K562 (cell line): ENCODE data around the gene FMO1. TPM values are rescaled to one million over a fixed set of nuclear protein-coding genes. Genes with fewer than 3 reads are reported as not detected.

Experiments
- ATAC-seq: fragments of 200-7000 bp; cut with Tn5 transposase; 3 replicates; pipeline ENCODE4 v1.9.1; 2020; ENCODE audit warnings: moderate library complexity
- BruUV-seq: library from RNA; stranded (reverse); fragments of 400-500 nt; replicated peaks from 2 replicates; lab custom pipeline; 2021; lab: Mats Ljungman, UMichigan
- CTCF ChIA-PET: fragments of 300-600 bp; formaldehyde crosslinking; extraction: SDS; loops from one replicate; lab custom pipeline; 2021; ENCODE audit warnings: low intra/inter-chr PET ratio; lab: Yijun Ruan, JAX
- POLR2A ChIA-PET: fragments of 300-600, 350-650 bp; sonication (Branson Sonifier 250); formaldehyde crosslinking; extraction: SDS; loops from one replicate; lab custom pipeline; 2021; ENCODE audit warnings: antibody characterized with exemption, inconsistent platforms; lab: Yijun Ruan, JAX
- DNase-seq, 4 experiments: peaks; one replicate each; pipeline versions ENCODE4 v3.0.0 to v3.0.0-alpha.2; 2011 to 2018; ENCODE audit warnings: low spot score in 3 of 4, mixed read lengths in 3 of 4; ENCODE audit errors: extremely low read depth in 1 of 4
- FAIRE-seq: peaks from 2 replicates; lab custom pipeline; 2011; peaks lifted over from hg19 to GRCh38; lab: Jason Lieb, UNC
- H2AFZ ChIP-seq: 2 replicates; pipeline ENCODE4 v1.6.0; 2011; ENCODE audit warnings: low read depth, low read length, control low read depth, inconsistent platforms
- H3K27ac ChIP-seq: fragments of 200-600 bp; 3 replicates; pipeline ENCODE4 v1.8.0; 2011; ENCODE audit warnings: low read depth, mild to moderate bottlenecking, control low read depth, inconsistent platforms, low read length, moderate library complexity, mixed read lengths; ENCODE audit errors: extremely low read depth
- H3K27me3 ChIP-seq, 2 experiments: fragments of 300-600 bp in 1 of 2; 2 replicates in 1 of 2; 3 replicates in 1 of 2; pipeline versions ENCODE4 v1.6.0 to v1.8.0; 2011; ENCODE audit warnings: inconsistent platforms in 2 of 2, low read length in 2 of 2, mild to moderate bottlenecking in 1 of 2, mixed read lengths in 1 of 2, moderate library complexity in 1 of 2; ENCODE audit not compliant: control insufficient read depth in 2 of 2, insufficient read depth in 2 of 2
- H3K36me3 ChIP-seq: fragments of 300-600 bp; 3 replicates; pipeline ENCODE4 v1.8.0; 2011; ENCODE audit warnings: mild to moderate bottlenecking, low read length, inconsistent platforms; ENCODE audit not compliant: control insufficient read depth, insufficient read depth
- H3K4me1 ChIP-seq, 2 experiments: fragments of 200-600 bp in 1 of 2; replicated peaks in 1 of 2; 2 replicates in 1 of 2; 3 replicates in 1 of 2; pipeline versions ENCODE4 v1.5.1 to v1.8.0; 2011; ENCODE audit warnings: inconsistent platforms in 2 of 2, low read length in 2 of 2, mild to moderate bottlenecking in 1 of 2, mixed read lengths in 1 of 2, moderate library complexity in 1 of 2; ENCODE audit not compliant: control insufficient read depth in 2 of 2, insufficient read depth in 2 of 2
- H3K4me2 ChIP-seq: 2 replicates; pipeline ENCODE4 v1.6.1; 2011; ENCODE audit warnings: low read length, control low read depth, inconsistent platforms, mixed read lengths; ENCODE audit not compliant: insufficient read depth
- H3K4me3 ChIP-seq: fragments of 200-600 bp; sonication (generic), shearing (Covaris generic); 2 replicates; pipeline ENCODE4 v1.5.1; 2016; ENCODE audit warnings: control low read depth, inconsistent platforms
- H3K79me2 ChIP-seq: fragments of 200-600 bp; 3 replicates; pipeline ENCODE4 v1.8.0; 2011; ENCODE audit warnings: low read length, inconsistent platforms; ENCODE audit not compliant: control insufficient read depth, insufficient read depth
- H3K9ac ChIP-seq, 2 experiments: 2 replicates each; pipeline versions ENCODE4 v1.6.0 to v1.6.1; 2011; ENCODE audit warnings: low read depth in 2 of 2, low read length in 2 of 2, control low read depth in 1 of 2, inconsistent platforms in 1 of 2, mild to moderate bottlenecking in 1 of 2, mixed read lengths in 1 of 2; ENCODE audit not compliant: insufficient read depth in 1 of 2
- H3K9me1 ChIP-seq: one replicate; pipeline ENCODE4 v1.6.0; 2011; ENCODE audit warnings: inconsistent platforms, mild to moderate bottlenecking, low read length, moderate library complexity; ENCODE audit not compliant: control insufficient read depth, insufficient read depth
- H3K9me3 ChIP-seq: replicated peaks from 2 replicates; pipeline ENCODE4 v1.5.1; 2011; ENCODE audit warnings: low read depth, low read length, inconsistent platforms; ENCODE audit not compliant: control insufficient read depth, insufficient read depth
- H4K20me1 ChIP-seq: replicated peaks from 2 replicates; pipeline ENCODE4 v1.6.1; 2011; ENCODE audit warnings: low read length, inconsistent platforms, mixed read lengths; ENCODE audit not compliant: control insufficient read depth, insufficient read depth
- CHCHD3 ChIP-seq: fragments of 250-450 bp; sonication (Bioruptor Pico); IDR thresholded peaks from 2 replicates; pipeline ENCODE4 v2.1.2; 2022; ENCODE audit warnings: mild to moderate bottlenecking
- ETV6 ChIP-seq, 3 experiments: fragments of 150-350 bp in 1 of 3; sonication (generic) in 1 of 3; formaldehyde crosslinking in 1 of 3; IDR thresholded peaks; 2 replicates each; pipeline versions ENCODE4 v1.6.1 to v1.8.0; 2014 to 2022; ENCODE audit warnings: borderline replicate concordance in 2 of 3, low read depth in 2 of 3, antibody characterized with exemption in 1 of 3, low read length in 1 of 3, mild to moderate bottlenecking in 1 of 3, missing genetic modification reagents in 1 of 3
- FOS ChIP-seq: IDR thresholded peaks from 3 replicates; pipeline ENCODE4 v1.6.1; 2011; ENCODE audit not compliant: insufficient read length; ENCODE audit errors: extremely low read depth
- GTF2E2 ChIP-seq: fragments of 200-800 bp; sonication (Bioruptor generic); IDR thresholded peaks from 2 replicates; pipeline ENCODE4 v1.6.1; 2016; ENCODE audit warnings: missing genetic modification characterization, missing compliant biosample characterization
- HMG20A ChIP-seq: fragments of 450-650 bp; formaldehyde crosslinking; conservative IDR thresholded peaks from 2 replicates; pipeline ENCODE4 v1.4.0; 2020; ENCODE audit warnings: mild to moderate bottlenecking, mixed read lengths
- NCOR1 ChIP-seq: fragments of 450-650 bp; IDR thresholded peaks from 2 replicates; pipeline ENCODE4 v1.6.1; 2016; ENCODE audit warnings: mild to moderate bottlenecking, moderate library complexity
- PHB2 ChIP-seq: fragments of 450-650 bp; IDR thresholded peaks from 2 replicates; pipeline ENCODE4 v1.6.1; 2017; ENCODE audit warnings: low read depth
- PPARD ChIP-seq: fragments of 250-450 bp; sonication (Bioruptor Pico); IDR thresholded peaks from 2 replicates; pipeline ENCODE4 v1.8.0; 2022; ENCODE audit warnings: inconsistent platforms, mild to moderate bottlenecking, moderate library complexity
- RAD21 ChIP-seq, 2 experiments: fragments of 250-450 bp in 1 of 2; fragments of 450-650 bp in 1 of 2; sonication (Bioruptor Pico) in 1 of 2; formaldehyde crosslinking in 1 of 2; IDR thresholded peaks in 1 of 2; conservative IDR thresholded peaks in 1 of 2; 2 replicates each; pipeline versions ENCODE4 v1.4.0 to v1.8.0; 2020 to 2022; ENCODE audit warnings: mild to moderate bottlenecking in 2 of 2, moderate library complexity in 1 of 2
- SIN3A ChIP-seq, 2 experiments: fragments of 150-350 bp in 1 of 2; IDR thresholded peaks; 2 replicates each; pipeline ENCODE4 v1.6.1; 2011 to 2016; ENCODE audit warnings: borderline replicate concordance in 2 of 2, low read depth in 2 of 2, low read length in 2 of 2, mild to moderate bottlenecking in 2 of 2, moderate library complexity in 2 of 2; ENCODE audit not compliant: control insufficient read depth in 1 of 2
- SMARCE1 ChIP-seq: fragments of 450-650 bp; IDR thresholded peaks from 2 replicates; pipeline ENCODE4 v1.7.1; 2016; ENCODE audit warnings: mild to moderate bottlenecking
- TSC22D4 ChIP-seq: fragments of 450-650 bp; IDR thresholded peaks from 2 replicates; pipeline ENCODE4 v1.6.1; 2016; ENCODE audit warnings: missing genetic modification characterization, missing biosample characterization, control low read depth
- ZFPM2 ChIP-seq: fragments of 250-450 bp; sonication (Bioruptor Pico); IDR thresholded peaks from 2 replicates; pipeline ENCODE4 v1.5.1; 2022; ENCODE audit warnings: mild to moderate bottlenecking
- WGBS: fragments of 100-300 bp; shearing (Covaris generic); methylation state at CpG from one replicate; pipeline ENCODE4 v1.1.6; 2016; ENCODE audit warnings: low coverage, mixed read lengths; ENCODE audit not compliant: insufficient coverage; ENCODE audit errors: missing lambda C conversion rate; 5-methylcytosine and 5-hydroxymethylcytosine counted together
- in situ Hi-C: fragments of 300-500 bp; cut with MboI; formaldehyde crosslinking; loops from 4 replicates; pipeline ENCODE4 v1.15.0; 2018; ENCODE audit warnings: inconsistent platforms, mixed read lengths
- intact Hi-C: fragments of 100-400 bp; cut with micrococcal nuclease; formaldehyde crosslinking; loops from 2 replicates; pipeline ENCODE4 v1.14.2; 2022
- polyA plus RNA-seq, 8 experiments: library from polyadenylated mRNA; depleted of rRNA in 4 of 8; stranded (reverse) in 5 of 8; unstranded in 3 of 8; fragments of >200 nt; fragmentation: Nextera tagmentation in 2 of 8; fragmentation: Illumina TruSeq in 1 of 8; extraction: Ambion mirVana in 2 of 8; extraction: Trizol in 1 of 8; gene quantifications; 2 replicates each; pipeline versions ENCODE4 v1.2.1 to v1.2.3, GENCODE V29; 2011 to 2014; ENCODE audit warnings: inconsistent platforms in 1 of 8, missing spikeins in 1 of 8
- total RNA-seq, 7 experiments: library from RNA; depleted of rRNA in 6 of 7; stranded (reverse); fragments of >200 nt in 6 of 7; fragmentation: Illumina TruSeq in 2 of 7; extraction: Trizol in 2 of 7; gene quantifications; 2 replicates each; pipeline versions ENCODE4 v1.2.1 to v1.2.3, GENCODE V29; 2011 to 2021; ENCODE audit warnings: low replicate concordance in 1 of 7
- TF ChIP-seq, protein P1 (sequence below), 3 experiments: IDR thresholded peaks in 2 of 3; conservative IDR thresholded peaks in 1 of 3; 2 replicates each; pipeline ENCODE4 v1.5.1; 2011 to 2012; ENCODE audit warnings: low read length in 3 of 3, mild to moderate bottlenecking in 3 of 3, control low read depth in 2 of 3, improper control_type of control experiment in 1 of 3, inconsistent platforms in 1 of 3, low read depth in 1 of 3, mixed read lengths in 1 of 3, moderate library complexity in 1 of 3; ENCODE audit not compliant: insufficient read depth in 2 of 3
- TF ChIP-seq, protein P2 (sequence below): IDR thresholded peaks from 2 replicates; pipeline ENCODE4 v1.6.1; 2012; ENCODE audit warnings: low read depth, low read length, improper control_type of control experiment, borderline replicate concordance
- TF ChIP-seq, protein P3 (sequence below): sonication (generic); formaldehyde crosslinking; IDR thresholded peaks from 2 replicates; pipeline ENCODE4 v1.9.0; 2022; ENCODE audit warnings: mild to moderate bottlenecking, missing genetic modification reagents

Gene FMO1
- total and polyA plus RNA-seq, 9 of the 15 experiments (the other 6 are each of a cell fraction or from before 2014, with no cell fraction given), result not detected

DNA sequence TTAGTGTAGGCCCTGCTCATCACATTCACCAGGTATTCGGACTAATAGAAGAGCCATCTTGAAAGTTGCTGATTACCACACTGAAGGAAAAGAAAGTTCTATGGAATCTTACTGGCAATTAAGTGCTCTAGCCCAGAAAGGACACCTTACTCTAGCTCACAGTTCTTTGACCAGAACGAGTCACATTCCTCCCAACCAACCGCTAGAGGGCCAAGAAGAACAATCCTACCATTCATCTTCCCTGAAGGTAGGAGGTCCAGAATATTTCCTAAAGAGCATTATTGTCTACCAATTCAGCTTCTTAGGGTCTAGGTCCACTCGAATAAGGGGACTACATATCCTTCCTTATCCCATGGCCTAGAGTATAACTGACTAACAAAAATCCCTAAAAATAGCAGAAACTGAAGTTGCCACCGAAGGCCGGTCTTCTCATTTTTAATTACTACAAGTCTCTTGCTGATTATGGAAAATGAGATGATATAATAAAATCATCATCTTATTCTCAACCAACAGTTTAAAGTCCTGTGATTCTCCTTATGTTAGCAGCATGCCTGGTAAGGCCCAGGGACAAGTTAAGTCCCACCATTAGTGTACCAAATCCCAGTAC is 2.7 kb upstream of the FMO1 start:
- ChIA-PET CTCF (interaction anchor here (0.7 kb wide), 1 partner anchor 68 kb away, joined by 3 read pairs; no protein-coding TSS in a partner anchor), POLR2A (interaction anchor here (0.7 kb wide), 1 partner anchor 31 kb away, joined by 4 read pairs; no protein-coding TSS in a partner anchor)
- H3K79me2 ChIP-seq, result no peaks in the 10 kb centered on the region
- peak; percentile 92 for ATAC-seq
- no peak overlapping the region for H3K4me2 ChIP-seq
- H2AFZ ChIP-seq, result no peak overlapping the region
- intact Hi-C loops, result loop anchor here (2.0 to 5.0 kb wide), 2 partner anchors 67 to 159 kb away; partner anchors contain the start of gene FMO4
- no peaks in the 10 kb centered on the region for H3K36me3 ChIP-seq
- H3K4me1 ChIP-seq, result no peaks in the 10 kb centered on the region
- no peaks in the 10 kb centered on the region for H3K9me3 ChIP-seq
- no peaks in the 10 kb centered on the region for H3K9me1 ChIP-seq
- DNase-seq, result peak; percentile 50 to 55 (median 50)
- 9% methylated on average over 6 of the region's 6 CpGs for WGBS
- H3K9ac ChIP-seq, result no peak overlapping the region
- H3K27me3 ChIP-seq, result peaks cover 0 to 4% of the 10 kb centered on the region in 2 experiments; a peak in 1 of 5 replicates
- no peak overlapping the region for H3K4me3 ChIP-seq
- no peaks in the 10 kb centered on the region for H4K20me1 ChIP-seq
- in situ Hi-C loops, result no loop called here
- peak; percentile 80 for FAIRE-seq
- H3K27ac ChIP-seq, result no peak overlapping the region
- no TSS peak for BruUV-seq
- TF ChIP-seq, protein P1, sequence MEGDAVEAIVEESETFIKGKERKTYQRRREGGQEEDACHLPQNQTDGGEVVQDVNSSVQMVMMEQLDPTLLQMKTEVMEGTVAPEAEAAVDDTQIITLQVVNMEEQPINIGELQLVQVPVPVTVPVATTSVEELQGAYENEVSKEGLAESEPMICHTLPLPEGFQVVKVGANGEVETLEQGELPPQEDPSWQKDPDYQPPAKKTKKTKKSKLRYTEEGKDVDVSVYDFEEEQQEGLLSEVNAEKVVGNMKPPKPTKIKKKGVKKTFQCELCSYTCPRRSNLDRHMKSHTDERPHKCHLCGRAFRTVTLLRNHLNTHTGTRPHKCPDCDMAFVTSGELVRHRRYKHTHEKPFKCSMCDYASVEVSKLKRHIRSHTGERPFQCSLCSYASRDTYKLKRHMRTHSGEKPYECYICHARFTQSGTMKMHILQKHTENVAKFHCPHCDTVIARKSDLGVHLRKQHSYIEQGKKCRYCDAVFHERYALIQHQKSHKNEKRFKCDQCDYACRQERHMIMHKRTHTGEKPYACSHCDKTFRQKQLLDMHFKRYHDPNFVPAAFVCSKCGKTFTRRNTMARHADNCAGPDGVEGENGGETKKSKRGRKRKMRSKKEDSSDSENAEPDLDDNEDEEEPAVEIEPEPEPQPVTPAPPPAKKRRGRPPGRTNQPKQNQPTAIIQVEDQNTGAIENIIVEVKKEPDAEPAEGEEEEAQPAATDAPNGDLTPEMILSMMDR (IDR thresholded peaks at IDR 0.05 in 2 of 3, conservative IDR thresholded peaks at IDR 0.05 in 1 of 3; ENCODE audit: insufficient read depth in 2 of 3, low read depth in 1 of 3, low read length in 3 of 3), result peak; percentile 57 to 71 (median 61)
- TF ChIP-seq PPARD (no peak), ZFPM2 (CRISPR knock-in tag) (no peak), GTF2E2 (tag) (no peak), PHB2 (no peak), SMARCE1 (no peak), FOS (no peak), SIN3A (IDR thresholded peaks at IDR 0.05; ENCODE audit: borderline replicate concordance in 2 of 2, control insufficient read depth in 1 of 2, low read depth in 2 of 2, low read length in 2 of 2) (no peak), CHCHD3 (CRISPR knock-in tag) (no peak), RAD21 (CRISPR knock-in tag; conservative IDR thresholded peaks at IDR 0.05 in 1 of 2, IDR thresholded peaks at IDR 0.05 in 1 of 2) (peak in 1 of 2 experiments; percentile 62; a peak in 3 of 4 replicates), ETV6 (IDR thresholded peaks at IDR 0.05; ENCODE audit: borderline replicate concordance in 1 of 2, low read depth in 2 of 2, low read length in 1 of 2) (no peak), ETV6 (CRISPR knock-in tag; IDR thresholded peaks at IDR 0.05; ENCODE audit: borderline replicate concordance) (no peak), TSC22D4 (no peak), HMG20A (CRISPR knock-in tag) (no peak), NCOR1 (no peak)
- TF ChIP-seq, protein P2, sequence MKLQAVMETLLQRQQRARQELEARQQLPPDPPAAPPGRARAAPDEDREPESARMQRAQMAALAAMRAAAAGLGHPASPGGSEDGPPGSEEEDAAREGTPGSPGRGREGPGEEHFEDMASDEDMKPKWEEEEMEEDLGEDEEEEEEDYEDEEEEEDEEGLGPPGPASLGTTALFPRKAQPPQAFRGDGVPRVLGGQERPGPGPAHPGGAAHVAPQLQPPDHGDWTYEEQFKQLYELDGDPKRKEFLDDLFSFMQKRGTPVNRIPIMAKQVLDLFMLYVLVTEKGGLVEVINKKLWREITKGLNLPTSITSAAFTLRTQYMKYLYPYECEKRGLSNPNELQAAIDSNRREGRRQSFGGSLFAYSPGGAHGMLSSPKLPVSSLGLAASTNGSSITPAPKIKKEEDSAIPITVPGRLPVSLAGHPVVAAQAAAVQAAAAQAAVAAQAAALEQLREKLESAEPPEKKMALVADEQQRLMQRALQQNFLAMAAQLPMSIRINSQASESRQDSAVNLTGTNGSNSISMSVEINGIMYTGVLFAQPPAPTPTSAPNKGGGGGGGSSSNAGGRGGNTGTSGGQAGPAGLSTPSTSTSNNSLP, result no peak
- TF ChIP-seq, protein P3, sequence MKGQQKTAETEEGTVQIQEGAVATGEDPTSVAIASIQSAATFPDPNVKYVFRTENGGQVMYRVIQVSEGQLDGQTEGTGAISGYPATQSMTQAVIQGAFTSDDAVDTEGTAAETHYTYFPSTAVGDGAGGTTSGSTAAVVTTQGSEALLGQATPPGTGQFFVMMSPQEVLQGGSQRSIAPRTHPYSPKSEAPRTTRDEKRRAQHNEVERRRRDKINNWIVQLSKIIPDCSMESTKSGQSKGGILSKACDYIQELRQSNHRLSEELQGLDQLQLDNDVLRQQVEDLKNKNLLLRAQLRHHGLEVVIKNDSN (CRISPR knock-in tag), result no peak
